ENCODE data around the gene C1orf159. TPM values are rescaled to one million over a fixed set of nuclear protein-coding genes. Genes with fewer than 3 reads are reported as not detected.

Gene C1orf159
- total RNA-seq, 1 donor from 2014 or later = 9.8 TPM

GRCh38 chr1:1092149-1092855 is 23.6 kb downstream of the C1orf159 start:
- no peak for DNase-seq (ENCODE audit: low read depth)

GRCh38 chr1:1091344-1092148 is 24.3 kb downstream of the C1orf159 start:
- DNase-seq (ENCODE audit: low read depth) = no peak

GRCh38 chr1:1090424-1091343 is 25.2 kb downstream of the C1orf159 start:
- no peak for DNase-seq (ENCODE audit: low read depth)

DNA sequence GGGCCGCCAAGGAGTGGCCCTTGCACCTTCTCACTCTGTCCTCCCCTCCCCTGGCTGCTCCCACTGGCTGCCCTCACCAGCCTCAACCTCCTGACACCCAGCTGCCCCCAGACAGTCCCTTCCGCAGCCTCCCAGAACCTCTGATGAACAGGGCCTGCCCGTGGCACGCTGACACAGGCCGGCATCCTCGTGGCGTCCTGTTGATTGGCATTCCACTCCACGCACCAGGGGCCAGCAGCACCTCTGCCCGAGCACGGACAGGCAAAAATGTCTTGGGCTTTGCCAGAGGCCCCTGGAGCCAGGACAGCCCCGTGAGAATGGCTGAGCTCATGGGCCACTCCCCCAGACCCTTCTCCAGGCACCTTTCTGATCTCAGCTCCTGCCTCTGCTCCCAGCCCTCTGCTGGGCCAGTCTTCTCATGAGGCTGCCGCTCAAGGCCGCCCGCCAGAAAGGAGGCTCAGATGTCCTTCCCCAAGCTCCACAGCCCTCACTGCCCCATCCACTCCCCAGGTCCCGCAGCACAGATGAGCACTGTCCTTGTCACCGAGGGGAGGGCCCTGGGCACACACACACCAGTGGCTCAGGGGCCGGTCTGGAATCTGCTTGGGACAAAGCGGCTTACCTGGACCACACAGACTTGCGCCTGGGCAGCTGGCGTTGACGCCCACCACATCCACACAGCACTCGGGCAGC is 26.0 kb downstream of the C1orf159 start:
- DNase-seq (ENCODE audit: low read depth) = no peak

- DNase-seq (ENCODE audit: low read depth) = no peak
Measured at GRCh38 chr1:1088801-1089680, 26.8 kb downstream of the C1orf159 start.

DNA sequence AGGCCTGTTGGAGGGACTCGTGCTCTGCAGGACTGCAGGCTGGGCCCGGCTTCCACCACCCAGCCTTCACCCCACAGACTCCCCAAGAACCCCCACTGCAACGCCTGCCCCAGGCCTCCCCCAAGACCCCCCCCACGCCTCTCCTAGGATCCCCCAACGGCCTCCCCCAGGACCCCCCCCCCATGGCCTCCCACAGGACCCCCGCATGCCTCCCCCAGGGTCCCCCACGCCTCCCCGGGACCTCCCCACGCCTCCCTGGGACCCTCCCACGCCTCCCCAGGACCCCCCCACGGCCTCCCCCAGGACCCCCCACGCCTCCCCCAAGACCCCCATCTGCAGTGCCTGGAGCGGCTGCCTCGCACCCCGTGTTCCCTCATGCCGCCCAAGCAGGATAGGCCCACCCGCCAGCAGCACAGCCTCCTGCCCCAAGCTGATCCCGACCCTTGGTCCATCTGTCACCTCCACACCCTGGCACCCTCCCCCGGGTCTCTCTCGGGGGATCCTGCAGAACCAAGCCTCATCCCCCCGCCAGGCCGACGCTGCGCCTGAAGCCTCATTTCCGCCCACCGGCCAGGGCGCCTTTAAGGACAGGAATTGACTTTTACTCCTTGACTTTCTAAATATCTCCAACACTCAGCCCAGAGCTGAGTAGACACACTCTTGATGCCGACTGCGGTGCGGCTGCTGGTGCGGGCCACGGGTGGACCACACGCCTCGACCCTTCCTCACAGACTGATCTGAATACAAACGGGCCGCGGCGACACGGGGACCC is 27.7 kb downstream of the C1orf159 start:
- no peak for DNase-seq (ENCODE audit: low read depth)

DNA sequence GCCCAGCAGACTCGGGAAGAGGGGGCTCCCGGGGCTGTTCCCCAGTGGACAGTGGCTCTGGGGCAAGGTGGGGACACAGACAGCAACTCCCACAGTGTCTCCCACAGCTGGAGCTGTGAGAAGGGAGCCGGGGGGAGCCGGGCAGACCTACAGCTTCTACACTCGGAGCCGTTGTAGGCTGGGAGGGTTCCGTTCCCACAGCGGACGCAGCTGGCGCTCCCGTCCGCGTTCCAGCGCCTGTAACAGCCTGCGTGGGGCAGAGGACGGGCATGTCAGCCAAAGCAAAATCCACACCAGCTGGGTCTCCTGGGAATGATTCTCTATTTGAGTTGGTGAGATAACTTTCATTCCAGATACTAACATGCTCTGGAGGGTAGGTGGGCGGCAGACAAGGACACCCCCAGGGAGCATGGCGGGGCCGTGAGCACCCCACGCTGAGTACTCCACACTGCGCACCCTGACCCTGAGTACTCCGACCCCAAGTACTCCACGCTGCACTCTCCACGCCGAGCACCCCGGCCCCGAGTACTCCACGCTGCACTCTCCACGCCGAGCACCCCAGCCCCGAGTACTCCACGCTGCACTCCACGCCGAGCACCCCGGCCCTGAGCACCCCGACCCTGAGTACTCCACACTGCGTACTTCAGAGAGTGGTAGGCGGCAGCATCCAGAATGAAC is 28.4 kb downstream of the C1orf159 start:
- no peak for DNase-seq (ENCODE audit: low read depth)

DNA sequence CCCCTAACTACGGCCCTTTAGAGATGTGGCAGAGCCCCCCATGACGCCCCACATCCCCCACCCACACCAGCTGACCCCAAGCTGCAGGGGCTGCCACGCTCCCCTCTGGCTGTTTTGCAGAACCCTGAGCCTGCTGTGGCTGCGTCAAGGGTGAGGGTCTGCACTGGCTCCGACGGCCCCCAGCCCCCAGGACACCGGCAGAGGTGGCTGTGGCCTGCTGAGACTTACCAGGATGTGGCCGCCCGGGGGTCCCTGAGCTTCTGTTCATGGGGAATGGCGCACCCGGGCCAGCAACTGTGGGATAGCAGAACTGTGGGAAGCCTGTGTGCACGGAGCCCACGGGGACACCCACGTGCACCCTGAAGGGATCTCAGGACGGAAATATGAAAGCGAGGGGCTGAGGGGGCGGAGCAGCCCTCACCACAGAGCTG is 29.0 kb downstream of the C1orf159 start:
- no peak for DNase-seq (ENCODE audit: low read depth)

GRCh38 chr1:1085911-1086841 is 29.7 kb downstream of the C1orf159 start:
- DNase-seq (ENCODE audit: low read depth) = no peak

DNA sequence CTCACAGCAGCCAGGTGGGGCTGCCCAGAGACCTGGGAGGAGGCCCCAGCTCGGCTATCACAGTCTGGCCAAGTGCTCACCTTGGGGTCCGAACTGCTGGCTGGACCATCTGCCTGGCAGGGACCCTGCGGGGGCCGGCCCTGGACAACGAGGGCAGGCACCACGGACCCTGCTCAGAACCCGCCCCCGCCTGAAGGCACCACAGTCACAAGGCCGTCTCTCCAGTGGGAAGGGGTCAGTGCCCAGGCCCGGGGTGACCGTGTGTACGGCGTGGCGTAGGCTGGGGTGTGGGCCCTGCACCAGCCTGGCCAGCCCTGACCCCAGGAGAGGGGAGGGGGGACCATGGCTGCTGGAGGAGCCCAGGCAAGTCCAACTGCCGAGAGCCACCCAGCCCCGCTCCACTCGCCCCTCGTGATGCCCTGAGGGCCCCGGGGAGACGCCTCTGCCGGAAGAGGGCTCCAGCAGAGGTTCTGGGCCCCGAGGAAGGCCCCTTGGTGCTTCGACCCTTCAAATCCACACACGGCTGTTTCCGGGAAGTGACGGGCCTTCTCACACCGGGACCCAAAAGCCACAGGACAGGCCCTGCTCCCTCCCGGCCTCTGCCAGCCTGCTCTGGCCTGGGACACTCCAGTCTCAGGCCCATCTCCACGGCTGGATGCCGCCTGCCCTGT is 30.6 kb downstream of the C1orf159 start:
- no peak for DNase-seq (ENCODE audit: low read depth)

DNA sequence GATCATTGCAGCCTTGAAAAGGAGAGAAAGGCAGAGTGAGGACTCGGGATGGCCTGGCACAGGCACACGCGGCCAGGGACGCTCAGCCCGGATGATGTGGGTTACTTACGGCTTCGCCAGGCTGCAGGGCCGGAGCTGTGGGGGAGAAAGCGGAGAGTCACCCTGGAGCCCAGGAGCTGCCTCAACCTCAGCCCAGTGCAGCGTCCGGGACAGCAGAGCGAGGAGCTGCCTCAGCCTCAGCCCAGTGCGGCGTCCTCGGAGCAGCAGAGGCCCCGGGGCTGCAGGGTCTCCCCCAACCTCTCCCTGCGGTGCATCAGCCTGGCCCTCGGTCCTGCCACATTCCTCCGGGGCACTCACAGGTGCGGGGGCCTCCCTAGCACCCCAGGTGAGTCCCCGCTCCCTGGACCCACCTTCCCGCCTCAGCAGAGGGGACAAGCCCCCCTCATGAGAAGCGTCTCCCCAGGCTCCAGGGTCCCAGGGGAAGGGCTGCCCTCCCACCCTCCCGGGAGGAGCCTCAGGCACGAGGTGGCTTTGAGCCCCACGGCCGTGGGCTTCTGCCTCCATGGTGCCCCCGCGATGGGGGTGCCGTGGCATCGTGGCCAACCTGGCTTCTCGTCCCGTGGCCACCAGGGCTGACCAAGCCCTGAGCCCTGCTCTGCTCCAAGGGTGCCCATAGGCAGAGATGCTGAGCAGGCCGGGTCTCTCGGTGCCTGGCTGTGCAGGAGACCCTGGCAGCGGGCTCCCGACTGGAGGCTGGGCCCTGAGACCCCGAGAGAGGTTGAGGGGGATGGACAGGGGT is 31.3 kb downstream of the C1orf159 start:
- no peak for DNase-seq (ENCODE audit: low read depth)

GRCh38 chr1:1083416-1084371 is 32.2 kb downstream of the C1orf159 start:
- DNase-seq (ENCODE audit: low read depth) = no peak

GRCh38 chr1:1082776-1083415 is 33.0 kb downstream of the C1orf159 start:
- DNase-seq (ENCODE audit: low read depth) = no peak

DNA sequence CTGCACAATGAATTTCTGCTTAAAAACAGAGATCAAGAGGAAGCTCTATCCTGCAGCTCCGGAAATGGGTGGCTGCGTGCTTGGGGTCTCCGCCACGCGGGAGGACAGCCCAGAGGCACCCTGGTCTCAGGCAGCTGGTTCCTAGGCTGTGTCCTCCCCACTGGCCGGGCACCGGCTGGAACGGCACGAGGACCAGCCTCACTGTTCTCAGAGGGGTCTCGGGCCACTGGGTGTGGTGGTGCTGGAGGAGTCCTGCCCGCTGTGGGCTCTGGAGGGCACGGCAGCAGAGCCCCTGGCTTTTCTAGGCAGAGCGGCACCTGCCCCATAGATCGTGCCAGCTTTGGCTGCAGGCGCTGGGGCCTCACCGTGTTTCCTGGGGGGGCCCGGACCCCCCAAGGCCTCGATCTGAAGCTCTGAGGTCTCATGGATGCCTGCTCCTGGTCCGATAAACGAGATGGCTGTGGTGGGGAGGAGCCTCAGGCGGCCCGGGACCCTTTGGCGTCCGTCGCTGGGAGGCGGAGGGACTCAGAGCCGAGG is 33.6 kb downstream of the C1orf159 start:
- no peak for DNase-seq (ENCODE audit: low read depth)

All from renal cortical epithelial cell (primary cell).